ENCODE measurements around the gene GPR151.
A peak's percentile ranks its signal among the peaks of the same experiment; 100 is the strongest.
"Not testable (repeated sequence)": the region's sequence is repeated elsewhere in the genome, so short reads cannot be mapped to it uniquely, and the experiment has no call there.

The GPR151 gene

DNA sequence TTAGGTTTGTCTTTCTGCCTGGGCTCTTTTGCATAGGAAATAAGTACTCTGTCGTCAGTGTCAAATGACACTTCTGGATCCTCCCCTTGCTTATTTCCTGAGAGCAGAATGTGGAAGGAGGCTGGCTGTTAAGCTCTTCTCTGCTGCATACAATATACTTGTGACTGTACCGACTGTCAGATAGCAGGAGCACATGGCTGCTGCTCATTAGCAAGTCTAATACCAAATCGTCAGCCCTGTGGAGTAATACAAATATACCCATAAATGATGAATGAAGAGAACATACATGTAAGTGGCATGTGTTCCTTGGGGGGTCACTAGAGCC is at the start of gene GPR151:
Gene GPR151, minus strand, starts transcription at position 40 of the 325 bp plus-strand sequence. CDS start 77 bp downstream, outside the sequence.
- DNase-seq: no peak

DNA sequence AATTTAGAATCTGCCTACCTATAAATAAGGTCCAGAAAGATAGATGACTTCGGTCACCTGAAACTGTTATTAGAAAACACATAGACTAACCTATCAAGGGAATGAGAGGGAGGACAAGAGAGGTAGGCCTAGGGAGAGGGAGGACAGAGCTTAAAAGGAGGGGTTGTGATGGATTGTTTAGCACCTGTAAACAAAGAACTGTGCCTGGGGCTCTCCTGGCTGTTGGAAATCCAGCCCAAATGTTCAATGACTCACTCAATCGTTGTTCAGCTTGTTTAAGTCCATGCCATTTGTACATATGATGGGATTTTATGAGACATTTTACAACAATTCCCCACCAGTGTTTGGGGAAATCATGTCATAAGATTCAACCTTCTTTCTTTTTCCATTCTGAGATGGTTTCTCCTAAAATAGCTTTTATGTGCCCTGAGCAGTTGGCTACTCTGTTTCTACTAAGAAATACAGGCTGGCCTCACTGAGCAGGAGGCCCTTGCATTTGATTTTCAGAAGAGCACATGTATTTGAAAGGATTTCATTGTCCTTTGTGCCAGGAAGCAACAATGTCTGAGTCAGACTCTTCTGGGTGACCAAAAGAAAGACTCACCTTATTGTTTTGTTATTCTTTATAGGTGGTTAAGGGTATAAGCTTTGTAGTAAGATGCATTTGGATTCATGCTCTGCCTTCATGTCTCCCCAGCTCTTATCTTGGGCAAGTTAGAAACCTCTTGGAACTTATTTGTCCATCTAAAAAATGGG is 48.2 kb upstream of the GPR151 start:
- no peak for DNase-seq

DNA sequence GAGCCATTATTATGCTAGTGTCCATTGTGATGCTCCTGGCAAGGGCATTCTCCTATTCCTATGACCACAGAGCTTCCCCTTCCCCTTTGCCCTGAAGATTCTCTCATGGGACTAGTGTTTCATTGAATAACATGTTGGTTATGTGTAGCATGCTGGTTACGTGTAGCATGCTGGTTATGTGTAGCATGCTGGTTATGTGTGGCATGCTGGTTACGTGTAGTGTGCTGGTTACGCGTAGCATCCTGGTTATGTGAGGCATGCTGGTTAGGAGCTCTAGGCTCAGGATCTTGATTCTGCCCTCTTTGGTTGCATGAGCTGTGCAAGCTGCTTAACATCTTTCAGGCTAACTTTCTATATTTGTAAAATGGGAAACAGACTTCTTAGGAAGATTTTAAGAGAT is 46.5 kb upstream of the GPR151 start:
- DNase-seq: no peak

DNA sequence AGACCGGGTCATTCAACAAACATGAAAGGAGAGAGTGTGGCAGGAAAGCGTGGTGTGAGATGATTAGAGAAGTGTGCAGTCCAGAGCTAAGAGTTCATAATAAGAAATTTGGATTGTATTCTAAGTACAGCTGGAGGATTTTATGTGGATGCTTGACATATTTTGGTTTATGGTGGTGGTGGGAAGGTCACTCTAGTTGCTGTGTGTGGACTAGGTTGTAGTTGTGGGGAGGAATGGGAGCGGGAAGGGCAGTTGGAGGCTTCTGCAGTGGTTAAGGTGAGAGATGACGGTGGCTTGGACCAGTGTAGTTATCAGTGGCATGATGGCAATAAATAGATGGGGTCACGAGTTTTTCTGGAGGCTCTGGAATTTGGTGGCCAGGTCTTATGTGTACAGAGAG is 45.7 kb upstream of the GPR151 start:
- DNase-seq: no peak

DNA sequence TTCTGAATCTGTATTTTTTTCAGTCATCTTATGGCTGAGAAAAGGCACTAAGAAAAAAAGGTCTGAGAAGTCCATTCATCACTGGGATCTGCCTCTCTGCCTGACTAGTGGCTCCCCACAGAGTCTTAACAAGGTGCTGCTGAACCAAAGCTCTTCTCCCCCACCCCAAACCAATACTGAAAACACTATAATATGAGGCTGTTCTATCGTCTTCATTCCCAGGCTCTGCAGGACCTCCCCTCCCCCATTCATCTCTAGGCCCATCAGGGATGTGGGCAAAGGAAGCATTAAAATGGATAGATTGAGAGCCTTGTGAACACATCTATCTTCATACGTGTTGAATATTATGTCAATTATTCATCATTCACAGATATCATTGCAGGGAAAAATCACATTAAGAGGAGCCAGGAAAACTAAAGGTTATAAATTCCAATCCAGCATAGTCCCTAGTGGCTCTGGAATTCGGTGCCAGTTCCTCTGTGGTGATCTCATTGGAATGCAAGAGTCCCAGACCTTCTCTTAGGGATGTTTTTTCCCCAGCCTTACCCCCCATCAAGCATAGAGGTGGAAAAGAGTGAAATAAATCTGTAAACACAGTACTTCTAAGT is 44.3 kb upstream of the GPR151 start:
- no peak for DNase-seq

DNA sequence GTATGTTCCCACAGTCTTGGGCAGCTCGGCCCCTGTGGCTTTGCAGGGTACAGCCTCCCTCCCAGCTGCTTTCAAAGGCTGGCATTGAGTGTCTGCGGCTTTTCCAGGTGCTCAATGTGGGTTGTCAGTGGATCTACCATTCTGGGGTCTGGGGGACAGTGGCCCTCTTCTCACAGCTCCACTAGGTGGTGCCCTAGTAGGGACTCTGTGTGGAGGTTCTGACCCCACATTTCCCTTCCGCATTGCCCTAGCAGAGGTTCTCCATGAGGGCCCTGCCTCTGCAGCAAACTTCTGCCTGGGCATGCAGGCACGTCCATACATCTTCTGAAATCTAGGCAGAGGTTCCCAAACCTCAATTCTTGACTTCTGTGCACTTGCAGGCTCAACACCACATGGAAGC is 40.9 kb upstream of the GPR151 start:
- not testable (repeated sequence) for DNase-seq

DNA sequence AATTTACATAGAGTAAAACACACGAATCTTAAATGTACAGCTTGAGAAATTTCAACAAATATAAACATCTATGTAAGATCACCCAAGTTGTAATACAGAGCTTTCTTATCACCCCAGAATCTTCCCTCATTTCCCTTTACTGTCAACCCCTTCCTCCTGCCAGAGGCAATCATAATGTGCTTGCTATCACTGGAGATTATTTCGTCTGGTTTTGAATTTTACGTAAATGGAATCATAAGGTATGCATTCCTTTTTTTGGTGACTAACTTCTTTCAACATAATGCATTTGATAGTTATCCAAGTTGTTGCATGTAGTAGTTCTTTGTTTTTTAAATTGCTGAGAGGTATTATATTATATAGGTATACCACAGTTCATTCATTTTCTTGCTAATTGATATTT is 37.5 kb upstream of the GPR151 start:
- no peak for DNase-seq

DNA sequence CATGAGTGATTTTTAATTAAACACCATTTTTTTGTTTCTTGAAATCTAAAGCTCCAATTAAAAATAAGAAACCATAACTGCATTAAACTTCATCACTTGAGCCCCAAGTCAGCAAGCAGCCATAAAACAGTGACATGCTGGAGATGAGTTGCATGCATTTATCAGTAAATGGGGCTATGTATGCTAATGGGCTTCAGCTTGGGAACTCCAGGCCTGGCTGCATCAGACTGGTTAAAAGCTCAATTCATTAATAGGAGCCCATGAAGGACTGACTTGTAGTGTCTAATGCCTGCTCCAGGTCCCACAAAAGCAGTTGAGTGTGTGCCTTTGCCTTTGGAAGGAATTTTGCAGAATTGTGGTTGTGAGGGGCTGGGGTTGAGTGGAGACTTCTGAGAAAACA is 33.6 kb upstream of the GPR151 start:
- no peak for DNase-seq

DNA sequence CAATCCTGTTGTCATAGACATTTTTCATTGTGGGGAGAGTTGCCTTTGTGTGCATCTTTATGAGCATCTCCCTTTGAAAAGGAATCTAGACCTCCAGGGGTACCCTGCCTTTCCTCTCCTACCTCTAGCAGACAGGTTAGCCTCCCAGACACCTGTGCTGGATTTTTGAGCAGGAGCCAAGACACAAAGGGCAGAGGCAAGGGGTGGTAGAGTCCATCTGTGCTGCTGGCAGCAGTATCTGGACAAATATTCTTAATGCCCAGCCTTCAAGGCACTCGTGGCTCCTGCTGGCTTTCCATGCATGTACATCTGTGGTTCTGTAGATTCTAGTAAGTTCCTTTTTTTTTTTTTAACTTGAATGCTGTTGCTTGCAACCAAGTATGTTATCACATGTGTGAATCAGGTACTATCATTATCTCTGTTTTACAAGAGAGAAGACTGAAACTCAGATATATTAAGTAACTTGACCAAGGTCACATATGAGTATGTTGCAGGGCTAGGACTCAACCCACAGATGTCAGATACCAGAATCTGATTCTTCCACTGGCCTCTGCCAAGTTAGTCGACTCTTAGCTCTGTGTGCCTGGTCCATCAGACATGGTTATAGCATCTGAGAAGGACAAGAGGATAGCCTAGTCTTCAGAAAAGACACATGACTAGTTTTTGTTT is 32.9 kb upstream of the GPR151 start:
- no peak for DNase-seq

DNA sequence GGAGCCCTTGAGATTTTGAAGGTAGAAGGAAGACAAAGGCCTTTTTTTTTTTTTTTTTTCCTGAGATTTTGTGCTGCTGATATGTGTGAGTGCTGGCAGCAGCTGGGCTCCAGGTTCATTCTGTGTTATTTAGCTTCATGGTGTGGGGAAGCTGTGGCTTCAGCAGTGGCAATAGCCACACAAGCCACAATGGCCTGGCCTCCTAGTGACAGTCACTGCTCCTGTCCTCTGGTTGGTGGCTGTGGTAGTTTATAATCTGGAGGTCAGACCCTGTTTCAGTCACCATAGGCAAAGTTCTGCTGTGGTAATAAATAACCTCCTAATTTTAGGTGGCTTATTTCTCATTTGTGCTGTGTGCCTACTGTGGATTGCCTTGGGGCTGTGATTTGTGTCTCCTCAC is 28.2 kb upstream of the GPR151 start:
- DNase-seq: no peak

DNA sequence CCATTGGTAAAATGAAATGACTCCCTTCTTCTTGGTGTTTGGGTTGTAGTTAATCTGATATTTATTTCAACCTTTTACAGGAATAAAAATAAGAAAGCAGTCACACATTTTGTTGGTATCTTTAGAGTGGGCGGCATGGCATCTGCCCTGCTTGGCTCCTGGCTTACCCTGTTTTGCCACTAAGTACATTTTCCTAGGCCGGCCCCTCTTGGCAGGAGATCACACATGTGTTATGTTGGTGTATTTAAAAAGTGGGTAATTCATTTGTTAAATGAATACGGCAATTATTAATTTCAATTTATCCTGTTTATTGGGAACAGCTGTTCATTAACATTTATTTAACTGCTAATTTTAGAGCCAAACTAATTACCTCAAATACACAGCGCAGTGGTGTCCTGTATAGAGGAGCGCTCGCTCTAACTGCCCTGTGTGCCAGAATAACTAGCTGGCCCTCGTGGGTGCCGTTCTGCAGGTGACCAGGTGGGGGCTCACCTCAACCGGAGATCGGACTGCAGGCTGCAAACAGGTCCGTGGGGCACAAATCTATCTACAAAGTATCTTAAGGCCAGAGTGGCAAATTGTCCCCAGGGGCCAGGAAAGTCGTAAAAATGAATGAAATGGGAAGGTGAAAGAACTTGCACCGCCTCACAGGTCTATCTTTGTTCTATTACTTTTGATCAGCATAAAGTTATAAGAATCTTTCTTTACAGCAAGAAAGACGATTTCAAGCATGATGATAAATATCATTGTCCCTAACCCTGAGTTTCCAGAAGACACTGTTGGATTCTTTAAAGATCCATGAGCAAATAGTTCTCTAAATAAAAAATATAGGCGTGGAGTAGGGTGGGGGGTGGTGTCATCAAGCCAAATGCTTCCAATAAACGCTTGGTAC is 26.2 kb upstream of the GPR151 start:
- peak; percentile 50 for DNase-seq

DNA sequence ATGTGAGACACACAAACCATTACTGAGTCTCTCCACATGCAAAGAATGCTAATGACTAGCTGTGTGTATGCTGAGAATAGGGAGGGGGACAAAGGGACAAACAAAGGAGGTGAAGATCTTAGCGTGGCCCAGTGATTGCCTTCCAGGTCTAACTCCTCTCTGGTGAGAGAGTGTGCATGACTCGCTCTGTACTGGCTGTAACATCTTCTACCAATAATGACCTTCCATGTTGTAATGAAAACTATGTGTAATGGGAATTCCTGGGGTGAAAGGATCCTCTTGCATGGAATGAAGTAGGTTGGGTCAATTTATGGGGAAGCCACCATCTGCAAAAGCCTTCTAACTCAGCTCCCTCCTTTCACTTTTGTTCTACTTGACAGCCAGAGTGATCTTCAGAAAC is 24.4 kb upstream of the GPR151 start:
- no peak for DNase-seq

DNA sequence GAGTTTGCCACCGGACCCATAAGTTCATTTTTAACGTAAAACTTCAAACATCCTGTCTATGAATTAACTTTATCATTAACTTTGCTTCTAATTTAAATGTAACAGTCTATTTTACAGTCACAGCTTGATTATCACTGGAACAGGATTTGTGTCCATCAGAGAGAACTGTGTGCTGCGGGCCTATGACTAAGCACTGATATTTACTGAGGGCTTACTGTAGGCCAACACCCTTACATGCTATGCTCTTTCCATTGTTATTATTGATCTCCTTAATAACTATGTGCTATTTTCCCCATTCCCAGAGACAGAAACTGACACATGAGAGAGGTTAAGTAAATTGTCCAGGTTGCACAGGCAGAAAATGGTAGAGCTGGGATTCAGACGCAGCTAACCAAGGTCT is 24.0 kb upstream of the GPR151 start:
- DNase-seq: no peak

DNA sequence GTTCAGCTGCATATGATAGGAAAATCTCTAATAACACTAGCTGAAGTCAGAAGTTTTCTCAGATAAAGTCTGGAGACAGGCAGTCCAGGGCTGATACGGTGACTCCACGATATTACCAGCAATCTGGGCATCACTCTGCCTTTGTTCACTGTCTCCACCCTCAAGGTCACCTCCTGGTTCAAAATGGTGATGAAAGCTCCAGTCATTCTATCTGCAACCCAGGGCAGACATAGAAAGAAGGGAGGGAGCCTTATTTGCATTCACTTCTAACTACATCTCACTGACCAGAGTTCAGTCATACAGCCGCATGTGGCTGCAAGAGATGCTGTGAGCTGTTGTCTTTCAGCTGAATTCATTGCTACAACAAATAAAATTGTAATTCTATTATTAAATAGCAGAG is 22.4 kb upstream of the GPR151 start:
- no peak for DNase-seq

DNA sequence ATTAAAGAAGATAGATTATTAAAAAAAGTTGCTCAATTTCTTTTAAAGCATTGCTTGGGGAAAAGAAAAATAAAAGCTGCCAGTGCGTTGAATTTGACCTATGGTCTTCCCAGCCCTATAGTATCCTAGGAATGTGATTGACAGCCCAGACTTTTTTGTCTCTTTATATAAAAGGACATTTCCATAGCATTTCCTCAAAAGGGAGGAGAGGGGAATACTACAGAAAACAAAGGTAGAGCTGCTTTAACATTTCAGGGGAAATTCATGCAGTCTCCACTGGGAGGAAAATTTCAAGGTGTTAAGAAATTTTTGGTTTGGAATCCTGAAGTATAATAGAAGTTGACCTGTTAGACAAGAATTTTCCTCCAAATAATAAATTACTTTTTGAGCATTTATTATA is 17.9 kb upstream of the GPR151 start:
- DNase-seq: no peak

DNA sequence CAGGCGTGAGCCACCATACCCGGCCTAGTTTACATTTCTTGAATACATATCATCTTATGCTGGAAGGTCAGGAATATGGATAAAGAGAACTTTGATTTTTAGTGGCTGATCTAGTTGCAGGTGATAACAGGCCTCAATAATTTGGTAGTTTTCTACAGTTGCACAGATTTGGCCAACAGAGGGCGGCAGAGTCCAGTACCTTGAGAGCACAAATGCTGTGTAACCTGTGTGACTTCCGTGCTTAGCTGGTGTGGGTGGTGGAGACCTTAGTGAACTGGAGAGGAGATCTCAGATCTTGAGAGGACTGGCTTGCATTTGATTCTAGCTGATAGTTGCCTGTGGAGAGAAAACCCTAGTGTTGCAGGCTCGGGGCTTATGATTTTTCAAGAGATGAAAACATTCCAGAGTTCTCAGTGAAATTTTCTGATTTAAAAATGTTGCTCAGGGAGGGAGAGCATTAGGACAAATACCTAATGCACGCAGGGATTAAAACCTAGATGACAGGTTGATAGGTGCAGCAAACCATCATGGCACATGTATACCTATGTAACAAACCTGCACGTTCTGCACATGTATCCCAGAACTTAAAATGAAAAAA is 17.4 kb upstream of the GPR151 start:
- DNase-seq: peak; percentile 53

DNA sequence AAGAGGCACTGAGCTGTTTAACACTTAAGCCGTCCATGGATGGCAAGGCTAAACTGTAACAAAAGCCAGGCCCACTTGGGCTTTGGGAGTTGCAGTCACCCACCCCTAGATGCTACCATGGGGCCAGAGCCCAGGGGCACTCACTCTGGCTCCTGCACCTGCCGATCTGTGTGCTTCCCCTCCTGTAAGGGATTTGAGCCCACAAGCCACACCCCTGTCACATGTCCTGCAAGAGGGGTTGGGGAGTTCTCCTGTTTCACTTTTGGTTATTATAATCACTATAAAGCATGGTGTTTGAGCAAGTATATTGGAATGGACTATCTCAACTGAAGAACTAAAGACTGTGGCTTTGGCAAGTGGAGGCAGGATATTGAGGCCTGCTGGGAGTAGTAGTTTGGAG is 14.0 kb upstream of the GPR151 start:
- no peak for DNase-seq

DNA sequence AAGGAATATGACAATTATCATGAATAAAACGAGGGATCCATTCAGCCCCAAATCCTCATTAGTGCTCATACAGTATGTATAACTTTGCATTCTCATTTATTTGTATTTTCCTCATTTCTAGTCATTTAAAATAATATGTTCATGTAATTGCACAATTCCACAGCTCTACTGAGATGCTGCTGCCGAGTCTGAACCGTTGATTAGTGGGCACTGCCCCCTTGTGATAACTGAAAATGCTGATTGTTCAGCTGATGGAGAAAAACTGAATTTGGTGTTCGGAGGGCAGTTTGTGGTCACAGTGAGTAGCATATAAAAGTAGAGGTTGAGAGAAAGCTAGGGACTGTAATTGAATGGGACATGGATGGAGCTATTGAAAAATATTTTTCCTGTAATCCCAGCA is 12.2 kb upstream of the GPR151 start:
- DNase-seq: no peak

DNA sequence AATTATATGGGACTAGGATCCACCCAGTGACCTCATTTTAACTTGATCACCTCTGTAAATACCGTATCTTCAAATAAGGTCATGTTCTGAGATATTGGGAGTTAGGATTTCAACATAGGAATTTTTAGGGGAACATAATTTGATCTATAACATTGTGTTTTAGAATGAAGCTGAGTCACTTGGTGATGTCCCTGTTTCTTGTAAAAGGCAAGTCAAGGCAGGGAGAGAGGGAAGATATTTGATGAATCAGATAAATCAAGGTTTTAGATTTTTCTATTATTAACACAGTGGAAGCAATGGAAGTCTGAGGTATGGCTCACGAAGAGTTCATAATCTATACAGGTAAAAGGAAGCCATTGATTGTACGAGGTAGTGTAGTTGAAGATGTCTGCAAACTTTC is 11.8 kb upstream of the GPR151 start:
- DNase-seq: no peak

DNA sequence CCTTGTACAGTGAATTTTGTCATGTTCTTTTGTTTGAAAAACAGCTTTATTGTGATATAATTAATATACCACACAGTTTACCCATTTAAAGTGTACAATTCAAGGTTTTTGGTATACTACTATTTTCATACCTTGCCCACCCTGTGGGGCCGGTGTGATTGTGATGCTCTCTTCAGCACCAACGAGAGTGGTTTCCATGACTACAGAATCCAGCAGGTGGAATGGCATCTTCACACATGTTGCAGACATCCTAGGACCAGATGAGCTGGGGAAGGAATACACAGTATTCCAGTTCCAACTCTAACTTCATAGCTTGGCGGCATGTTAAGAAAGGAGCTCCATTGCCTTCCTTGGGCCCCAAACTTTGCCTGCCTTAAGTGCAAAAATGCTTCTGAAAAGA is 7.7 kb upstream of the GPR151 start:
- DNase-seq: no peak

DNA sequence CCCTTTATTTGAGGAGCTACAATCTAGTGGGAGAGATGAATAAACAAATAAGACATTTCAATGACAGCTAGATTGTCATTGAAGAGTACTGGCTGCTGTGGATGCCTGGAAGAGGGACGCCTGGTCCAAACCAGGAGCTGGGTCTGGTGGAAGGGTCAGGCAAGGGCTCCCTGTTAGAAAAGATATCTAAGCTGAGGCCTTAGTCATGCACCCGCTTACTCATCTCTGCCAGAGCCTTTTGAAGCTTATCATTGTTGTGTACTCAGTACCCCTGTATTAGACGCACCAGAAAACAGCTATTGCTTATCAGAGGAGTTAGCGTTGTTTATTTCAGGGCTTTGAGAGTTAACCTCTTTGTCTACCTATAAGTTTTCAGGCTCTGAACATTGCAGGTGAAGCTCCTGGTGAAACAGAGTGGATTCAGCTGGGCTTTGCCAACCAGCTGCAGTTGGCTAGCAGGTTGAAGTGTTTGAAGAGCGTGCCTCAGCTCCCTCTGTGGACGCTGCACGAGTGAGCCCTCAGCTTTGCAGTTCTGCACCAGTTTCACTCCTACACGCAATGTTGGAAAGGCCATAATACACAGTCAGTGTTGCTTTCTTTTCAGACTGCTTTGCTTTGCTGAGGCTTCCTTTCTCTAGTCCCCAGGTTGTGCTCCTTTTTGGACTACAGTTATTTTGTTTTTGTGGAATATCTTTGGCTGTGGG is 5.6 kb upstream of the GPR151 start:
- no peak for DNase-seq

DNA sequence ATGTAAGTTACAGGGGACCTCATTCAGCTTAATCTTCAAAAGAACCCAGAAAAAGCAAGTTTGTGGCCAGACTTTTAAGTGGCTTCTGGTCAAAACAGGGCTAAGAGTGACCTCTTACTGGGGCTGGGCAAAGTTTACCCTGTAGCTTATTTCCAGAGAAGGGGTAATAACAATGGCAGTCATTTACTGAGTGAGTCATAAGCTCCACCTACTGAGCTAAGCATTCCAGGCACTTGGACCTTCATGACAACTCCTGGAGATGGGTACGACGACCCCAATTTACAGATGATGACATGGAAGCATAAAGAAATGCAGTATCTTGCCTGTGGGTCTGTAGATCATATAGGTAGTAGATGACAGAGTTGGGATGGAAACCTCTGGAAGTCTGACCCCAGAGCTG is 4.7 kb upstream of the GPR151 start:
- no peak for DNase-seq

Measured in CD4-positive, alpha-beta T cell treated with Interleukin-15 for 1 hour (primary cell).